ENCODE data around the gene ZCRB1.

Gene ZCRB1

DNA sequence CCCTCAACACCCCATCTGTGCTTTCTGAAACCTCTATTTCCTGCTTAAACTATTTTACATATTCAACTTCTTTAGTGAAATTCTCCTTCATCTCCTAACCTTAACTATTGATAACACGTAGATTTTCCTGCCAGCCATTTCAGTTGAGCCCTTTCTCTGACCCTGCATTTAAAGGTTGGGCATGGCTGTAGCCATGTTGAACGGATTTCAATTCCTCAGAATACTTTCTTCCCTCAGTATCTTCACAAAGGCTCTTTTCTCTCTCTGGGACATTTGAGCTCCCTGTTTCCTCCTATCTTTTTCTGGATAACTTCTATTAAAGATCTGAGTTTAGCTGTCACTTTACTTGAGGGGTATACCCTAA lies 1.3 kb upstream of the ZCRB1 start:
- no peak for DNase-seq (ENCODE audit: low read depth)

DNA sequence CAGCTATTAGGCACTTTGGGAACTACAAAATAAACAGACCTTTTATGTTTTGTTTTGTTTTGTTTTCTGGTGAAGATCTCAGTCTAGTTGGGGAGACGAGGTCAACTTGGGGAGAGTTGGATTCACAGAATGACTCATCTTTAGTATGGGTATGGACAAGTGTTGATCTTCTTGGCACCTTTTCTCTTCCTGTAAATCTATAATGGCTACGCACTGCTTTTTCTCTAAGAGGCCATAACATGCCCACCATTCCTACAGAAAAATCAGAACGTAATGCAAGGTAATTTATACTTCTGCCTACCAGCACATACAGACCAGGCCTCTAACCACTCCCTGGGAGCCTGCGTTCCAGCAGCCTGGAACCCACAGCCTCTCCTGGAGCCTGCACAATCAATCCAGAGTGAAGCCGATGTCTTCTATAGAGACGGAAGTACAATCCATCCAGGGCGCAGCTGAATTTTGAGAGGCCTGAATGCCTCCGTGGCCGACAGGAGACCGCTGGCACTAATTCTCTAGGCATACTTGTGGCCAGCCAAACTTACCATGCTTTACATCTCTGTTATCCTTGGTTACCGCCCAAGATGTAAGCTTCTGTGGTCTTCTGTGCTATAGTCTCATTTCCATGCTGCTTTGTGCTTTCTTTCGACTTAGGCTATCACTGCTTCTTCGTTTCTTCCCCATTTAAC lies 790 bp upstream of the ZCRB1 start:
- DNase-seq (ENCODE audit: low read depth): no peak

DNA sequence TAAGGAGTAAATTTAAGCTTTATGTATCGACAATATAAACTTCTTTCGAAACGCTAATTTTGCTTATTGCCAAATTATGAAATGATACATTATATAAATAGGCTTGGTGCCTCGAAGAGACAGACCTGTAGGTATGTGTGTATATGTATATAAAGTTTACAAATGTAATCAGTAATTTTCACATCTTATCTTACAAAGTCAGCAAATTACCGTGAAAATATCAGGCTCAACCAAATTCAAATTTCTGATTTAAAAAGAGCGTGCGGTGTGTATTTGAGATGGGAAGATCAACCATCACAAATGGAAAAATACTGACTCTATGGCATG lies 605 bp downstream of the ZCRB1 start:
- no peak for DNase-seq (ENCODE audit: low read depth)

DNA sequence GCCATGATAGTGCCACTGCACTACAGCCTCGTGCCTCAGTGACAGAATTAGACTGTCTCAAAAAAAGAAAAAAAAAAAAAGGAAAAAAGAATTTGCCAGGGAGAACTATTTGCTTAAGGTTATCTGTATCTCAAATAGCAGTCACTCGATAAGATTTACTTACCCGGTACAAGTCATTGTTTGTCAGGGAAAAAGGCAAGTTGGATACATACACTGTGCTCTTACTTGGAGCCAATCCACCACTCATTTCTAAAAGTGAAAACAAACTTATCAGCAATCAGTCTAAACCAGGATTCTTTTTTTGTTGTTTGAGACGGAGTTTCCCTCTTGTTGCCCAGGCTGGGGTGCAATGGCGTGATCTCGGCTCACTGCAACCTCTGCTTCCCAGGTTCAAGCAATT lies 2.0 kb downstream of the ZCRB1 start:
- no peak for DNase-seq (ENCODE audit: low read depth)

DNA sequence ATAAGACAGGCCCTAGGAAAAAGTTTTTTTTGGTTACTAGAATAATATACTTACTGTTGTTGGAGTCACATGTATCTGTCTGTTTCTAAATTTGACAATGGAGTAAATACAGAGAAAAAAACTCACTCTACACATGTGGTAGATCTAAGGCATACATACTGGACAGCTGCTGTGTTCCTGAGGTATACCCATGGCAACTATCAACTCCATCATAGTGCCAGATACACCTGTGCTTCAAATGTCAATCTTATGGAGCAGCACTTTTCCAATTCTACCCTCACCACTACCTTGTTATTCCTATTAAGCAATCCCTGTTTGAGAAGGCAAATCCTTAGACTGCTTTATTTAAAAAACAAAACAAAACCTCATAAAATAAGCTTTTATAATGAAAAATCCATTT lies 3.3 kb downstream of the ZCRB1 start:
- DNase-seq (ENCODE audit: low read depth): no peak

DNA sequence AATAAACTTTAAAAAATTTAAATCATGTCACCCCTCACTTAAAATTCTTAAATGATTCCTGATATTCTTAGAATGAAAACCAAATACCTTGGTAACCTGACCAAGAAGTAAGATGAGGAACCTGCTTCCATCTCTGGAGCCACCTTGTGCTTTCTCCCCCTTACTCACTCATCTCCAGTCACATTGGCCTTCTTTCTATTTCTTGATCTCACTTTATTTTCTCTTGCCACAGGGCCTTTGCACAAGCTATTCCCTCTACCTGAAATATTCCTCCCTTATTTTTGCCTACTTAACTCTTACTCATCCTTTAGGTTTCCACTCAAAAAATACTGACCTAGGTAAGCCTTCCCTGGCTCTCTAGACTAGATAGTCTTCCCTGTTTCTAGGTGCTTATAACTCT lies 5.1 kb downstream of the ZCRB1 start:
- no peak for DNase-seq (ENCODE audit: low read depth)

DNA sequence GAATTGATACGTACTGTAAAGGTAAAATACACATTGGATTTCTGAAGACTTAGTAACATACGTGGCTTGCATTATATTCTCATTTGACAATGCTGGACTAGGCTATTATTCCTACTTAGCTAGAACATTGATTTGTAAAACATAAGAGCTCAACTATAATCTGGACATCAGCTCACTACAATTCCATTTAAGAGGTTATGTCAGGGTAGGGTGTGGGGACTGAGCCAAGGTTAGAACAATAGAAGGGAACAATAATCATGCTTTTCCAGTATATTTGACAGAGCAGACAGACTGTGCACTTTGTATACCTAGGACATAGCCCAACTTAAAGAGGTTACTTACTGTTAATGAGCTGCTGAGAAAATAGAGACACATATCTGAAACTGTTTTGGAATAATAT lies 10.8 kb downstream of the ZCRB1 start:
- DNase-seq (ENCODE audit: low read depth): no peak

DNA sequence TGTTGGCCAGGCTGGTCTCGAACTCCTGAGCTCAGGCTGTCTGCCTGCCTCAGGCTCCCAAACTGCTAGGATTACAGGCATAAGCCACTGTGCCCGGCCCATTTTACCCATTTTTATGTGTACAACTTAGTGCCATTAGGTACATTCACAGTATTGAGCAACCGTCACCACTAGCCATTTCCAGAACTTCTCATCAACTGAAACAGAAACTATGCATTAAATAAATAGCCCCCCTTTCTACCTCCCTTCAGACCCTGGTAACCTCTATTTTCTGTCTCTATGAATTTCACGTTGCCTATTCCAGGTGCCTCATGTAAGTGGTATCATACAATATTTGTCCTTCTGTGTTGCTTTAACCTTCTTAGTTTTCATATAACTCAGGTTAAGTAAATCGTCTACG lies 15.9 kb downstream of the ZCRB1 start:
- DNase-seq (ENCODE audit: low read depth): no peak

DNA sequence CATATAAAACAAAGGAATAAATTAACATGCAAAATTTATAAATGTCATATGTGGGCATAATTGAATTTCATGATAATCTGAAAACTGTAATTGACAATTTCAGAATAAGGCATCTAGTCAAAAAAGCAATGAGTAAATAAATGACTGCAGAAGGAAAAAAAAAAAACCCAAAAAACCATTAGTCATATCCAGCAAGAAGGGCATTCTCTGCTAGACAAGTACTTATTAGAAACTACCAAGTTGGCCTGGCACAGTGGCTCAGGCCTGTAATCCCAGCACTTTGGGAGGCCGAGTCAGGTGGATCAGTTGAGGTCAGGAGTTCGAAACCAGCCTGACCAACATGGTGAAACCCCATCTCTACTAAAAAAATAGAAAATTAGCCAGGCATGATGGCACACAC lies 17.5 kb downstream of the ZCRB1 start:
- DNase-seq (ENCODE audit: low read depth): no peak

DNA sequence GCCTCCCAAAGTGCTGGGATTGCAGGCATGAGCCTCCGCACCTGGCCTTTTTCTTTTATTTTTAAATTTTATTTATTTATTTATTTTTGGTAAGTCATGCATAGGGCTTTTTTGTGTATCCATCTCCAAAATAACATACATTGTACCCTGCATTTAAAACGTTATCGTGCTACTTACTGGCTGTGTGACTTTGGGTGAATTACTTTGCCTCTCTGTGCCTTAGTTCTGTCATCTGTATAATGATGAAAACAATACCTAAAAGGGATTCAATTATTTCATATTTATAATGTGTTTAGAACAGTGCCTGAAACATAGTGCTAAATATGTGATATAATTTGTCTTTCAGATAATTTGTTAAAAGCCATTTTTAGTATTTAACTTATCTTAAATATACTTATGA lies 19.6 kb downstream of the ZCRB1 start:
- DNase-seq (ENCODE audit: low read depth): no peak

DNA sequence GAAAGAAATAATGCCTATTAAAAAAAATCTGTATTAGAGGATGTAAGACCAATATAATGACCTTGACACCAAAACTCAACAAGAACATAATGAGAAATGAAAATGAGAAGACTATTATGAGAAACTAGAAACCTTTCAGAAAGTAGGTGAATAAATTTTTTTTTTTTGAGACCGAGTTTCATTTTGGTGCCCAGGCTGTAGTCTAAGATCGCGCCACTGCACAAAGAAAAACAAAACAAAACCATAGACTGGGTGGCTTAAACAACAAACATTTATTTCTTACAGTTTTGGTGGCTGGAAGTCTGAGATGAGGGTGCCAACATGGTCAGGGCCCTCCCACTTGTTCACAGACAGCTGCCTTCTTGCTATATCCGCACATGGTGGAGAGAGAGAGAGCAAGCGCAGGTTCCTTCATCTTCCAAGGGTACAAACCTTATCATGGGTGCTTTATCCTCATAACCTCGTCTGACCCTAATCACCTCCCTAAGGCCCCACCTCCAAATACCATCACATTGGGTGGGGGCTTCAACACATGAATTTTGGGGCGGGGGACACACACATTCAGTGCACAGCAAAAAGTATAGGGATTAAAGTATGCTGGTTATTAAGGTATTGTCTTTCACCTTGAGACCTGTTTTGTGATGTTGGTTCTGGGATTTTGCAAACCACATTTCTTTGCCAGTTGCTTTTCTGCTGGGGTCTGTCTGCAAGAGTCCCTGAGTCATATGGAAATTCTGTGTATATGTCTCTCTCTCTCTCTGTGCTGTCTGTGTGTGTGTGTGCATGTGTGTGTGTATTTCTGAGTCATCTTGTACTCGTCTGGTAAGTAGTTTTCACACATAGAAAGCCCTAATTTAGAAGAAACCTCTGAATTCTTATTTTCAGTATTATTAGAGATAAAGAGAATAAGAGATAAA lies 26.2 kb downstream of the ZCRB1 start:
- DNase-seq (ENCODE audit: low read depth): peak; percentile 64

DNA sequence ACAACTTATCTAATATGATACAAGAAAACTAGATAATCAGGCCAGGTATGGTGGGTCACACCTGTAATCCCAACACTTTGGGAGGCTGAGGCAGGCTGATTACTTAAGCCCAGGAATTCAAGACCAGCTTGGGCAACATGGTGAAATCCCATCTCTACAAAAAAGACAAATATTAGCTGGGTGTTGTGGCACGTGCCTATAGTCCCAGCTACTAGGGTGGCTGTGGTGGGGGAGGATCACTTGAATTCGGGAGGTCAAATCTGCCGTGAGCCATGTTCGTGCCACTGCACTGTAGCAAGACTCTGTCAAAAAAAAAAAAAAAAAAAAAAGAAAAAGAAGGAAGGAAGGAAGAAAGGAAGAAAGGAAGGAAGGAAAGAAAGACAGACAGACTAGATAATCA lies 27.0 kb downstream of the ZCRB1 start:
- no peak for DNase-seq (ENCODE audit: low read depth)

DNA sequence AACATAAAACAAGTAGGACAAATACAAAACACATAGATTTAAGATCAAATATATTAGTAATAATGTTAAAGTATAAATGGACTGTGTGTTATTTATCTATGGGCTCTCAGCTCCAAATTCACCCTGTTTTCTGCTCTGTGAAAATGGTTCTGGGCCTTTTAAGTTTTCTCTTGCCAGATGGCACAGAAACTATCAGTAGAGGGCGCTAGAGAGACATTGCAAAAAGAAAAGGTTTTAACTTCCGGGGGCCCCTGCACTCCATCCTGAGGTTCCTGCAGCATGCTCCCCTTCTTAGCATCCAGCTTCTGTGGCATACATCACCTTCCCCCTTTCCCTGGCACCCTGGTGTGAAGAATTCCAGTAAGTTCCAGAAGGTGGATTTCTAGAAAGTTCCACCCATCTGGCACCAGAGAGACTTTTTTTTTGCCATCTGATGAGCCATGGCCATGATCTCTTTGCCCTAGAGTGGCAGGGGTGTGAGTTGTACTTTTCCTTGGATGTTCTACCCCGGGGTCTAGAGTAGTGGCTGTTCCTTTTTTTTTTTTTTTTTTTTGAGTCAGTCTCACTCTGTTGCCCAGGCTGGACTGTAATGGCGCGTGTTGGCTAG lies 29.3 kb downstream of the ZCRB1 start:
- DNase-seq (ENCODE audit: low read depth): no peak

DNA sequence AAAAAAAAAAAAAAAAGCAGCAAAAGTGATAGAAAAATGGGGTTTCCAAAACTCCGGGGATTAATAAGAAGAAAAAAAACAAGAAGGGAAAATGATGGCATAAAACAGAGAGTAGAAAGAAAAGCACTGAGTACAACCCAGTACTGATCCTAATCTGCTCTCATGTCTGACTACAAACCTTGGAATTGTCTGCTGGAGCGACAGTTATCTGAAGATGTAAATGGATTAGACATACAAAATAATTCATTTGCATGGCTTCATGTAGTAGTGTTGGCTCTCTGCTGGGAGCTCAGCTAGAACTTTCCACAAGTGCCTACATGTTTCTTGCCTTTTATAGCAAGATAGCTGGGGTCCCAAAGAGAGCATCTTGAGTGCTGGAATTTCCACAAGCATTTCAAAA lies 34.2 kb downstream of the ZCRB1 start:
- DNase-seq (ENCODE audit: low read depth): no peak

DNA sequence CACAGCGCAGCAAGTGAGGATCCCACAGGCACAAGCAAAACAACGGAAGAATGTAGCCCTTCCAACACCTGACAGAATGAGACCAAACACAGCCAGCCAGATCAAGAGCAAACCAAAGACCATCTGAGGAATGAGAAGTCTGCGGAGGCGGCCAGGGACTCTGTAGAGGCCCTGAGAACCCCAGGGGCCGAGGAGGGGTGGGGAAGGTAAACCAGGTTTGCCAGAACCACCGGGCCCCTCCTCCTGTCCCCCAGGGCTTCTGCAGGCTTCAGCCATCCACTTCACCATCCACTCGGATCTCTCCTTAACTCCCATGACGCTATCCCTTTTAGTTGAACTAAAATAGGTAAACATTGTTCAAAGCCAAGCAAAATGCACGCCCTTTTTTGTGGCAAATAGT lies 37.4 kb downstream of the ZCRB1 start:
- DNase-seq (ENCODE audit: low read depth): no peak

DNA sequence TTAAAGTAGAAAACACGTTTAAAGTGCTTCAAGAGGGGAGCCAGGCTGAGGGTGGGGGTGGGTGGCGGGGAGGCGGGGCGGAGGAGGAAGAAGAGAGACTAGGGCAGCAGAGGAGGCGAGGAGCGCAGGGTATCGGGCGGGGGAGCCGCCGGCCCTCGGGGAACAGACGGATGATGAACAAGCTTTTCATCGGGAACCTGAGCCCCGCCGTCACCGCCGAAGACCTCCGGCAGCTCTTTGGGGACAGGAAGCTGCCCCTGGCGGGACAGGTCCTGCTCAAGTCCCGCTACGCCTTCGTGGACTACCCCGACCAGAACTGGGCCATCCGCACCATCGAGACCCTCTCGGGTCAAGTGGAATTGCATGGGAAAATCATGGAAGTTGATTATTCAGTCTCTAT lies 39.2 kb downstream of the ZCRB1 start:
- DNase-seq (ENCODE audit: low read depth): no peak

DNA sequence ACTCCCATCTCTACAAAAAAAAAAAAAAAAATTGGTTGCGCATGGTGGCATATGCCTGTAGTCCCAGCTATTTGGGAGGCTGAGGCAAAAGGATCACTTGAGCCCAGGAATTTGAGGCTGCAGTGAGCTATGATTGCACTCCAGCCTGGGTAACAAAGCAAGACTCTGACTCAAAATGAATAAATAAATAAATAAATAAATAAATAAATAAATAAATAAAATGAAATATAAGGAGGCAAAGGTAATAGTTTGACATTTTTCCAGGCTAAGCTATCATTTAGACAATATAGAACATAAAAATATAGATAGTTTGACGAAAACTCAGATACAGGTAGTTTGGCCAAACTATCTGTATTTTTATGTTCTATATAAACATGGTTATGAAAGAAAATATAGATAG lies 40.5 kb downstream of the ZCRB1 start:
- DNase-seq (ENCODE audit: low read depth): no peak

DNA sequence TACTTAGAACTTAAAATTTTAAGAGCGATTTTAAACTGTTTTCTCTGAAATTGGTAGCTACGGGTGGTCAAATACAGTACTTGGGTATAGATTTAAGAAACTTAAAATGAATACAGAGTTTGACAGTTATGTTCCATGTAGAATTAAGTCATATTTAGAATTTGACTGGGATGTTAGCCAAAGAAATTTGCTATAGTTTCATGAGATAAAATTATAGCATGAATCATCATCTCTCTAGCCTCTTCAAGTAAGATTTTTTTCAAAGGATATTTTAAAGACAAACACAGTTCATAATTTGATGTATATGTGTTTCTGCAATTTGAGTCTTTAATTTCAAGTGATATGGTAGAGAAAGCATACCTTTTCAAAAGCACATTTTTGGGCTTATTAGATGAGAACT lies 41.0 kb downstream of the ZCRB1 start:
- DNase-seq (ENCODE audit: low read depth): no peak

DNA sequence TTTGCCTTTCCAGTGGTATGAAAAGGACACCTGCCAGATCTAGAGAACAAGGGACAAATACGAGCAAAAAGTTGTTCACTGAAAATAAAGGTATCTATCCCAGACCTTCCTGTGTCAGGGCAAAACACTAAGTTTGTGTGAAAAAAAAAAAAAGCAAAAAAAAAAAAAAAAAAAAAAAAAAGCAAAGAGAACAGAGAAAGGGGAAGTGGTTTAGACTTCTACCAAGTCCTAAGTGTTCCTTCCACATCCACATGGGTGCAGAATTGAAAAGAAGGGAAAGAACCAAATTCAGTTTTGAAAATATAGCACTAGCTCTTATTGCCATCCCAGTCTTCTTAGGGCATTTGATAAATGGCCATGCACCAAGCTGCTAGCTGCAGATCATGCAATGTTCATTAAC lies 41.7 kb downstream of the ZCRB1 start:
- no peak for DNase-seq (ENCODE audit: low read depth)

DNA sequence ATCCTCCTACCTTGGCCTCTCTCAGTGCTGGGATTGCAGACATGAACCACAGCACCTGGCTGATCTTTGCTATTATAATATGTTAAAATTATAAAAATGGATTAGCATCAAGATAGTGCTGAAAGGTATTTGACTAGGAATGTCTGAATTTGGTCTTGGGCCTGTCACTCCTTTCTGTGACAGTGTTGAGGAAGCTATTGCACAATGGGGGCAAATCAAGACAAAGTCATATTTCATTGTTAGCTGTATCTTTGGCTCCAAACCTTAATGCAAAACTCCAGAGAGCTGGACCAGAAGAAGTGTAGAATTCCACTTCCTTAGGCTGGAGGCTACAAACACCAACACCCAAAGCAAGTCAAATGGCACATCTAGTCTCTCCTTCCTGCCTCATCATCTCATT lies 42.2 kb downstream of the ZCRB1 start:
- DNase-seq (ENCODE audit: low read depth): no peak

DNA sequence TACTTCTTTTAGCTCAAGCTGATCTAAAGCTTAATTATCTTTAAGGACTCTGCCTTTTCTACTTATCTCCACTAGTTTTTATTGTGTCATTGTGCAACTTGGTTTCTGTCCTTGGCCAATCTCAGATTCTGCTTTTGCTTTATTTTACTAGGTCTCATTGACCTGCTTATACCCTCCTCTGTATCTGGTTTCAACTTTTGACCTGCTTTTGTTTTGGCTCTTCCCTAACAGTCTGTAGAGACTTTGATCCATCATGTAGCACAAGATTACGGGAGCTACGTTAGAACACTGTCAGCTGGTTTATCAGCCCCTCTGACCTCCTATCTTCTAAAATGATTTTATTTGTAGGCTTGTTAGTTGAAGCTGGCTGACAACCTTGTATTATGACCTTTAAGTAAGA lies 43.6 kb downstream of the ZCRB1 start:
- no peak for DNase-seq (ENCODE audit: low read depth)

DNA sequence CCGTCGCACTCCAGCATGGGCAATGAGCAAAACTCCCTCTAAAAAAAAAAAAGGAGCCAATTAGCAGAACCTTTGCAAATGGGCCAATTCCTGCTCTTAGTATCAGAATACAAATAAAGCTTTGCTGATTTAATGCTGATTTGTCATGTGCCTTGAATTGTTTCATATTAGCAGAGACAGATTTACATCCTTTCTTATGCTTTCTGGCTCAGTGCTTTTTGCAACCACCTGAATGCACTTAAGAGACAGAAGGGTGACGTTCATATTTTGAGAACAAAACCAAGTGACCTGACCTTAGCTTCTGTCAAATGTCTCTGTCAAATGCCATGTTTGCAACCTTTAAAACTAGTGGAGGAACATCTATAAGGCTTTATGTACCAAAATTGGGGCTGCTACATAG lies 44.0 kb downstream of the ZCRB1 start:
- DNase-seq (ENCODE audit: low read depth): no peak

DNA sequence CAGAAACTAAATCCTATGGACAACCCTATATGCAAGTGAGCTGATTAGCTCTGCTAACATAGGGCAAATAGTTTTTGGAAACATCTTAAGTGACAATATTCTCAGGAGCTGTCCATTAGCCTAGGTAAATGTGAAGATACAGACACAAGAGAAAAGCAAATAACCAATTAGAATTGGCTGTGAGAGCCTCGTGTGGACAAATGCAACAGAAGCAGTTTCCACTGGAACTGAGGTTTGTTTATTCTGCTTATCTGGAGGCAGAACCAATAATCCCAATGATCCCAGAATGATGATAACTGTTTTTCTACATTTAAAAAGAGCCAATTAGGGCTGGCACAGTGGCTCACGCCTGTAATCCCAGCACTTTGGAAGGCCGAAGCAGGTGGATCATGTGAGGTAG lies 44.6 kb downstream of the ZCRB1 start:
- no peak for DNase-seq (ENCODE audit: low read depth)

DNA sequence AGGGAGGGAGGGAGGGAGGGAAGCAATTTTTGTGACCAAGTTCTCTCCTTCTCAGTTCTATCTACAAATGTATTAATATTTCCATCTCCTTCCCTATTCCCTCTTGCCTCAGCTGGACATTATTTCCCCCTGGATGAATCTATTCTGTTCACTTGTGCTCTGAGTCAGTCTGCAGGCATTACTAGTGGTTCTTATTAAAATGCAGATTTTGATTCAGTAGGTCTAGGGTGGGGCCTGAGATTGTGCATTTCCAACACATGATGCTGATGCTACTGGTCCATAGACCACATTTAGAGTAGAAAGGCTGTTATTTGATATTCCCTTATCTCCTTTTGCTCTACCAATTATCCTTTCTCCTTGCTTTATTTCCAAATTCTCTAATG lies 47.8 kb downstream of the ZCRB1 start:
- no peak for DNase-seq (ENCODE audit: low read depth)

Measured in non-pigmented ciliary epithelial cell (primary cell).